Adipose tissue (tissue), 3 donors: ENCODE data around the gene DDI2. TPM values are rescaled to one million over a fixed set of nuclear protein-coding genes. Genes with fewer than 3 reads are reported as not detected.

Source experiments
- H3K27ac ChIP-seq: one replicate; pipeline ENCODE4 v1.5.1; 2013; ENCODE audit warnings: low read depth, low read length
- WGBS, 3 donors: extraction: QIAGEN DNeasy Blood & Tissue Kit; methylation state at CpG; one replicate each; pipeline ENCODE4 v1.1.7; 2013; 5-methylcytosine and 5-hydroxymethylcytosine counted together
- polyA plus RNA-seq, 3 donors: library from polyadenylated mRNA; stranded (reverse); fragments of 200-250 nt; gene quantifications; one replicate each; pipeline ENCODE4 v1.2.3, GENCODE V29; 2013
- donor health status: healthy with polysubstance abuse.
- donor health status: Bipolar disorder and iron deficiency.
- donor health status: healthy.

DDI2 gene
- polyA plus RNA-seq, 3 donors = 4.2 to 10.4 (median 8.5) TPM

DNA sequence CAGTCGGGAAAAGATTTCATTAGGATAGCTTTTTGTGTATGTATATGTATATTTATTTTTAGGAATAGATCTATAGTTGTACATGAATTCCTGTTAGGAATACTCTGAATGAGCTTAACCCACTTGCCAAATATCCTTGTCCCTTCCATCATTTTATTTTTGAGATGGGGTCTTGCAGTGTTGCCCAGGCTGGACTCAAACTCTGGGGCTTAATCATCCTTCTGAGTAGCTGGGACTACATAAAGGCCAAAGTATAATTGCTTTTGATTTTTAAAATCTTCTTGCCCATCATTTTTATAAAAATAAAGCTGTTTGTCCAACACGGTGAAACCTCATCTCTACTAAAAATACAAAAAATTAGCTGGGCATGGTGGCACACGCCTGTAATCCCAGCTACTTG lies 46.7 kb downstream of the DDI2 start:
- no peak overlapping the region for H3K27ac ChIP-seq
- 90 to 94% (median 93%) methylated on average over 3 of the region's 3 CpGs for WGBS, 3 donors

DNA sequence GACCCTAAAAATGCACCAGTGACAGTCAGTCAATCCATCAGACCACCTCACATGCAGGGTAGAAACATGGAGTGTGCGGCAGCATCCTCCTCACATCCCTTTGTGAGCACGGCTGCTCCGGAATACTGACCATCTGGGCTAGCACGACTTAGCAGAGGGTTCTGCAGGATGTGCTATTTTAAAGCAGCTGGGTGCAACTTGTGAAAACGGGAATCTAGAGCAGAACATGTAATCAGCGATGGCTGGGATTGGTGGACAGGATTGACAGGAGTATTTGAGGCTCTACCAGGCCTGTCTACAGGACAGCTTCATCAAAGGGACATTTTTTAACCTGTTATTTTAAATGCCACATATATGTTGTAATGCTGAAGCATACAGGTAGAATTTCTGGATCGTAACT lies 50.1 kb downstream of the DDI2 start:
- 72 to 88% (median 82%) methylated on average over 7 of the region's 7 CpGs for WGBS, 3 donors

DNA sequence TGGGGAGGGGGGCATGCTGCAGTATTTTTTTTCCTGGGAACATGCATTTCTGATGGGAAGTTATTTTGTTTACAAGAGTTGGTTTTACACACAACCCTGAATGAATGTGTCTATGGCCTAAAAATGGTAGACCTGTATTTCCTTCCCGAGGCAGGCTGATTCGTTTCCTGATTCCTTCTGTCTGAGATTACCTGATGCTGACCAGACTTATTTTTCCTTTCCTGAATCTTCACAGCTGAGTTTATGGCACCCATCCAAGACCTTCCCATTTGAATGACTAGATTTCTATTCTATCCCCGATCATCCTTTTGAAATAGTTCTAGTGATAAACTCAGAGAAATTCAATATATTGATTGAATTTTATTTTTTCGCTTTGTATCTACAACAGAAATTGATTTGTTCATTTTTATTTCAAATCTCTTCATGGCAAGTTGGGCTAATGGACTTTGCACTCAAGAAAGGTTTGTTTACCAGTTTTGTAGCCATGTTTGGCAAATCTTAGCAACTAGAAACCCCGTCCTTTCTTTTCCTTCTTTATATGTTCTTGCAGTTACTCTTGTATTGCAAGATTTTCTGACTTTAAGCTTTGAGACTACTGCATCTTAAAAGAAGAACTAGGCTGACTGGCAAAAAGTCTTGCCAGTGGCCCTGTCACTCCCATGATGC lies 51.0 kb downstream of the DDI2 start:
- H3K27ac ChIP-seq = no peak overlapping the region
- WGBS, 3 donors = 34 to 71% (median 68%) methylated on average over 5 of the region's 5 CpGs

More for the DNA sequence above, 50.1 kb downstream of the DDI2 start:
- H3K27ac ChIP-seq = no peak overlapping the region

DNA sequence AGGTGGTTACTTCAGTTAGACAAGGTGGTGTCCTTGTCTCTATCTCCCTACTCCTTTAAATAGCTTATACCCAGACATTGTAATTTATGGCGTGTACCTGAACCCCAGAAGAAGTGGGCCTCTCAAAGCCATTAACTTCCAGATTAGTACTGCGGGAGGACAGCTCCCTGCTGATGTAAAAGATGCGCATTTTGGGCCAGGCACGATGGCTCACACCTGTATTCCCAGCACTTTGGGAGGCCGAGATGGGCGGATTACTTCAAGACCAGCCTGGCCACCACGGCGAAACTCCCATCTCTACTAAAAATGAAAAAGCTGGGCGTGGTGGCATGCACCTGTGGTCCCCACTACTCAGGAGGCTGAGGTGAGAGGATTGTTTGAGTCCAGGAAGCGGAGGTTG lies 51.8 kb downstream of the DDI2 start:
- no peak overlapping the region for H3K27ac ChIP-seq
- WGBS, 3 donors = 89 to 95% (median 89%) methylated on average over 10 of the region's 10 CpGs

DNA sequence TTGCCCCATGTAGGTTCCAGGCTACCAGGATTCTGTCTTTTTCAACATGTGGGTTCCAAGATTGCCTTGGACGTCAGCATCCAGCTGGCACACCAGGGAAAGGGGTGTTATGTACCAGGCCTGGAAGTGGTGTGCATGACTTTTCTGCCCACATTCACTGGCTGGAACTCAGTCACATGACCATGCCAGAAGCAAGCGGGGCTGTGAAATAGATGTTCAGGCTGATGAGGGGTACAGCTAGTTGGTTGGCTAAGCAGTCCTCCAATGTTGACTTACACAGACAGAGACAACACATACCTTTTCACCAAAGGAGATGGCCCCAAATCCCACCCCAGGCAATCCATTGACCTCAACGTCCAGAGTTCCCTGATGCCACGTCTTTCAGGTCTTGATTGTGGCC lies 52.6 kb downstream of the DDI2 start:
- WGBS, 3 donors = 62 to 82% (median 63%) methylated on average over 4 of the region's 4 CpGs
- no peak overlapping the region for H3K27ac ChIP-seq

DNA sequence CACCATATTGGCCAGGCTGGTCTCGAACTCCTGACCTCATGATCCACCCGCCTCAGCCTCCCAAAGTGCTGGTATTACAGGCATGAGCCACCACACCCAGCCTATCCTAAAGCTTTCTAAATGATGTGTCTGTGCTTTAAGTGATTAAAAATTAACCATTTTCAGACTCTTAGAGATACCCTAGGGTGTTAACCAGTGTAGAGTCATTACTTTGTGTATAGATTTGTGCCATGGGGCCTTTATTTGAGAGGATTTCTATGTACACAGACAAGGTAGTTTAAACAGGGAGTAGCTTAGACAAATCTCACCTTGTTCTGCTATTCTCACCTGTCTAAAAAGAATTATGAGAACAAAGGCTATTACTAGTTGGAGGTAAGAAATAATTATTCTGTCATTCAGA lies 54.2 kb downstream of the DDI2 start:
- H3K27ac ChIP-seq = no peak overlapping the region
- 91 to 97% (median 97%) methylated on average over 2 of the region's 2 CpGs for WGBS, 3 donors

DNA sequence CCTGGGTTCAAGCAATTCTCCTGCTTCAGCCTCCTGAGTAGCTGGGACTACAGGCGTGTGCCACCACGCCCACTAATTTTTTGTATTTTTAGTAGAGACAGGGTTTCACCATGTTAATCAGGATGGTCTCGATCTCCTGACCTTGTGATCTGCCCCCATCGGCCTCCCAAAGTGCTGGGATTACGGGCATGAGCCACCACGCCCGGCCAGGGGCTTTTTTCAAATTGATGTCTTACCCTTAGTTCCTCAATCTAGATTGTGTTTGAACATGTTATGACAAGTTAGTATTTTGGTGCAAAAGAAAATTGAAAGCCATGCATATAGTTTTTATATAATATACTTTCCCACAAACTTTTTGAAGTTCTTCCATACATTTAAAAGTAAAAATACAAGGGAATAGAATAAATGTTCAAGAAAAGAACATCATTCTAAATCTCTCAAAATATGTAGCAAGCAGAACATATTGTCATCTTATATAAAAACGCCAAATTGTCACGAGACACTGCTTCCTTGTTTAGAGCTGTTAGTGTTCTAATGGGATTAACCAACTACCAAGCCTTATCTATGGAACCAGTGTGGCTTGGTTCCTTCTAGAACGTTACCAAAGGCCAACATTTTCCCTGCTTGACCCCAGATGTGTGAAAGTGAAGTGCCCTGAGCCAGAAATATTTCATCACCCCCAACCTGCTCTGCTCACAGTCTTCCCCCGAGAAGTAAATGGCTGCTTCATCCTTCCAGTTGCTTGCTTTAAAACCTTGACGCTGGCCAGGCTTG lies 57.3 kb downstream of the DDI2 start:
- 60 to 73% (median 64%) methylated on average over 12 of the region's 12 CpGs for WGBS, 3 donors
- no peak overlapping the region for H3K27ac ChIP-seq

DNA sequence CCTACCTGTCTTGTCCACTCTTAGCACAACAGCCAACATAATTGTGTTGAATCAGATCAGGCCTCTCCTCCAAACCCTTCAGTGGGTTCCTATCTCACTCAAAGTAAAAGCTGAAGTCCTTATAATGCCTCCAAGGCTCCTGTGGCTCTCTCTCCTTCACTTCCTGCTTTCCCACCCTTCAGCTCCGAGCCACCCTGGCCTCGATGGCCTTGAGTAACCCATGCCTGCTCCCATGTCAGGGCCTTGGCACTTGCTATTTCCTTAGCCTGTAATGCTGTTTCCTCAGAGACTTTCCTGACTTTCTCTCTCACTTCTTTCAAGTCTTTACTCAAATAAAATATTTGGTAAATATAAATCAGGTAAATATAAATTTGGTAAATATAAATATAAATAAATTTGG lies 58.8 kb downstream of the DDI2 start:
- 30 to 39% (median 33%) methylated on average over 2 of the region's 2 CpGs for WGBS, 3 donors
- no peak overlapping the region for H3K27ac ChIP-seq

DNA sequence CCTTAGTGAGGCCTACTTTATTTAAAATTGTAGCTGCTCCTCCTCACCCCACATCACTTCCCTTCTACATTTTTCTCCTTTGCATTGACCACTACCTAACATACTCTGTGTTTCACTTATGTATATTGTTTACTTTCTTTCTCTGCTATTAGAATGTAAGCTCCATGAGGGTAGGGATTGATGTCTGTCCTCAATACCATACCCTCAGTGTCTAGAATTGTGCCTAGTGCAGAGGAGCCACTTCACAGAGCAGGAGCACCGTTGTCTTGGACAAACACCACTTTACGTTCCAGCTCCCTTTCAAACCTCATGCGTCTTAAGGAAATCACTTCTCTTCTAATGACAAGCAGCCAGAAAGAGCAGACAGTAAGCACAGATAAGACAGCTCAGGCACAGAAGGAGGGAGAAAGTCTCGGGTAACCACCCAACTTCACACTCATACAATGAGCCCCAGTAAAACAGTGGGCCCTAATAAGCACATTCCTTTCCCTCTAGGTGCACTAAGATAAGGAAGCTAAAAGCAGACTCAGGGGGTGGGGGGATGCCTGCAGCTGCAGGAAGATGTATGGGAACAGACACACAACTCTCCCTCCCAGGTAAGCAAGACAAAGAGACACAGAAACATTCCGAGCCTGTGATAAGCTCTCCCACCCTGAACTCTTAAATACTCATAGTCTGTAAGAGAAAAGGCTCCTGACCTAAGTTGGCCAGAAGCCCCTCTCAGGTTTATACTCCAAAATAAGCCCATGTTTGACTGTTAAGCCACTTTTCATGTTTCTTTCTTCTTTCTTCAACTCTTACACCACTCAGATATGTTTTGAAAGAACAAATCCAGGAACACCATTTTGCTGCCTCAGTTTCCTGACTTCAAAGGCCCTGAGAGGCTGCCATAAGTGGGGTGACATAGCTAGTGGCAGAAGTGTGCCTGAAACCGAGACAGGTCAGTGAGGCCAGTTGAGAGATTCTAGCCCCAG lies 59.7 kb downstream of the DDI2 start:
- no peak overlapping the region for H3K27ac ChIP-seq
- 90 to 94% (median 92%) methylated on average over 6 of the region's 6 CpGs for WGBS, 3 donors

DNA sequence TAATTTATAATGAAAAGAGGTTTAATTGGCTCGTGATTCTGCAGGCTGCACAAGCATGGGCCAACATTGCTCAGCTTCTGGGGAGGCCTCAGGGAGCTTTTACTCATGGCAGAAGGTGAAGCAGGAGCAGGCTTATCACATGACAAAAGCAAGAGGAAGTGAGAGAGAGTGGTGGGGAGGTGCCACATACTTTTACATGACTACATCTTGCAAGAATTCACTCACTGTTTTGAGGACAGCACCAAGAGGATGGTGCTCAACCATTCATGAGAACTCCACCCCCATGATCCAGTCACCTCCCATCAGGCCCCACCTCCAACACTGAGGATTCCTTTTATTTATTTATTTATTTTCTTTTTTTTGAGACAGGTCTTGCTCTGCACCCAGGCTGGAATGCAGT lies 61.3 kb downstream of the DDI2 start:
- no peak overlapping the region for H3K27ac ChIP-seq
- WGBS, 3 donors = 82 to 85% (median 83%) methylated on average over 1 of the region's 1 CpG

DNA sequence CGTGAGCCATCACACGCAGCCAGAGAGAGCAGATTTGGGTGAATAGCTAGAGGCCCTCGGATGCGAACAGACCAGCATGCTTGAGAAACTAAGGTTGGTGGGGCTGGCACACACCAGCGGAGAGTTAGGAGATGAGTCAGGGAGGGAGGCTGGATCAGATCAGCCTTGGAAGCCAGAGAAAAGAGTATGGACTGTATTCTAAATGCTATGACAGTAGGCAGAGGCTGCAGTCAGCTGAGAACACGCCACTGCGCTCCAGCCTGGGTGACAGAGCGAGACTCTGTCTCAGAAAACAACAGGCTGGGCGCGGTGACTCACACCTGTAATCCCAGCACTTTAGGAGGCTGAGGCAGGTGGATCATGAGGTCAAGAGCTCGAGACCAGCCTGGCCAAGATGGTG lies 62.9 kb downstream of the DDI2 start:
- H3K27ac ChIP-seq = no peak overlapping the region
- 92 to 94% (median 94%) methylated on average over 11 of the region's 11 CpGs for WGBS, 3 donors

DNA sequence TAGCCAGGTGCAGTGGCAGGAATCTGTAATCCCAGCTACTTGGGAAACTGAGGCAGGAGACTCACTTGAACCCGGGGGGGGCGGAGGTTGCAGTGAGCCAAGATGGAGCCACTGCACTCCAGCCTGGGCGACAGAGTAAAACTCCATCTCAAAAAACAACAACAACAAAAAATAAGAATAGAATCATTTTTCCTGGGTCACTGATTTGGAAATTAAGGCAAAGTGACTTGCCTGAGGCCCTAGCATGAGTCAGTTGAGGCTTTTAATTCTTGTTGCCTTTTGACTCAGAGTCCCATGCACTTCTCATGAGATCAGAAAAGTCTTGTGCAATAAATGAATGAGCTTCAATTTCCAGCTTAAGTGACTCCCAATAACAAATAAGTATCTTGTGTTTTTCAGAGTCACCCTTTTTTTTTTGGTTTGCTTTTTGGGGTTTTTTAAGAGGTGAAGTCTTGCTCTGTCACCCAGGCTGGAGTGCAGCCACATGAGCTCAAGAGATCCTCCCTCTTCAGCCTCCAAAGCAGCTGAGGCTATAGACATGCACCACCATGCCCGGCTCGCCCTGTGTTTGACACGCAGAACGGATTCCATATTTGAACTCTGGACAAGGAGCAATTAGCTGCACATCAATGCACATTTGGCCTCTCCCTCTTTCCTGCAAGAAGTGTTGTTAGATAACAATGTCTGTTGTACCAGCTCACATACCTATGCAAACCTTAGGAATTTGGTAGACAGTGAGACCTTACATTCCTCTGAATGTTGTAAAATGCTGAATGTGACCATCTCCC lies 63.5 kb downstream of the DDI2 start:
- H3K27ac ChIP-seq = no peak overlapping the region
- 84 to 91% (median 90%) methylated on average over 7 of the region's 7 CpGs for WGBS, 3 donors

DNA sequence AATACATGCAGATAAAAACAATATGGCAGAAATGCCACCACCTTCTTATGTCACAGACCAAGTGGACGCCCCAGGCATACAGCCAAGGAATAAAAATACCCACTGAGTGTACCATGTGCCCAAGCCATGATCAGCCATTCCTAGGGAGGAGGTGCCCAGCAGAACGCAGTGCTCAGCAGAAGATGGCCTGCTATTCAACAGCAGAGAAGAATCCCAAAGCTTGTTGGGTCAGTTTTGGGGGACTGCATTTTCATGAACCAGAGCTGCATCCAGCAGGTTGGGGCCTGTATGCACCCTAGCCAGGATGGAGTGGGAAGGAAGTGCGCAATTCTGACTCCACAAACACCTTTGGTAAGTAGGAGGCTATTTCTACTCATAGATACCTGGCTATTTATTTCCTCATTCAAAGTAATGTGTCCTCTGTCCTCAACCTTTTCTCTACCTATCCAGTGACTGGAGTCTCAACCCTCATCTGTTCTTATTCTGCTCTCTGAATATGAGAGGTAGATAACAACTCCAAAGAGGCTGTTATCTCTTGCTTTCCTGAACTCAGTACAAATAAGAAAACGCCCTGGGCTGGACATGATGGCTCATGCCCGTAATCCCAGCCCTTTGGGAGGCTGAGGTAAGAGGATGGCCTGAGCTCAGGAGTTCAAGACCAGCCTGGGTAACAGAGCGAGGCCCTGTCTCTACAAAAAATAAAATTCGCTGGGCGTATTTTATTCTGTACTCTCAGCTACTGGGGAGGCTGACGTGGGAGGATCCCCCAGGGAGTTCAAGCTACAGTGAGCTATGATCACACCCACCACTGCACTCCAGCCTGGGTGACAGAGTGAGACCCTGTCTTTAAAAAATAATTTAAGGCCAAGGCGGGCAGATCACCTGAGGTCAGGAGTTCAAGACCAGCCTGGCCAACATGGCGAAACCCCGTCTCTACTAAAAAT lies 64.4 kb downstream of the DDI2 start:
- no peak overlapping the region for H3K27ac ChIP-seq
- 80 to 88% (median 84%) methylated on average over 12 of the region's 12 CpGs for WGBS, 3 donors

DNA sequence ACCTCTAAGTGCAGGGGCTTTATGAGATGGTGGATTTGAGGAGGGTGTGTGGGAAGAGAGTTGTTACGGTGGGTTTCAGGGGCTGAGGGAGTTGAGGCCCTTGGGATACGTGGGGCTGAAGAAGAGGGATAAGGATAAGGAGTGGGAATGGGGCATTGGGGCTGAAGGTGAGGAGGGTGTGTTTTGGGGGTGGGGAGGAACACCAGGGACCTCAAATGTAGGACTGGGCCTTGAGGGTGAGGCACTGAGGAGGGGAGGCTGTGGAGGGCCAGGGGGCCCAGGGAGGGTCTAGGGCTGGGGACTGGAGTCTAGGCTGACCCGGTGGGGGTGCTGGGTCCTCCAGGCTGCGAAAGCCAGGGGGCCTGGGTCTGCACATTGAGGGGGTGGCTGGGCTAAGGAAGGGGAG lies 65.7 kb downstream of the DDI2 start:
- 97 to 100% (median 99%) methylated on average over 2 to 4 of the region's 4 CpGs for WGBS, 3 donors

DNA sequence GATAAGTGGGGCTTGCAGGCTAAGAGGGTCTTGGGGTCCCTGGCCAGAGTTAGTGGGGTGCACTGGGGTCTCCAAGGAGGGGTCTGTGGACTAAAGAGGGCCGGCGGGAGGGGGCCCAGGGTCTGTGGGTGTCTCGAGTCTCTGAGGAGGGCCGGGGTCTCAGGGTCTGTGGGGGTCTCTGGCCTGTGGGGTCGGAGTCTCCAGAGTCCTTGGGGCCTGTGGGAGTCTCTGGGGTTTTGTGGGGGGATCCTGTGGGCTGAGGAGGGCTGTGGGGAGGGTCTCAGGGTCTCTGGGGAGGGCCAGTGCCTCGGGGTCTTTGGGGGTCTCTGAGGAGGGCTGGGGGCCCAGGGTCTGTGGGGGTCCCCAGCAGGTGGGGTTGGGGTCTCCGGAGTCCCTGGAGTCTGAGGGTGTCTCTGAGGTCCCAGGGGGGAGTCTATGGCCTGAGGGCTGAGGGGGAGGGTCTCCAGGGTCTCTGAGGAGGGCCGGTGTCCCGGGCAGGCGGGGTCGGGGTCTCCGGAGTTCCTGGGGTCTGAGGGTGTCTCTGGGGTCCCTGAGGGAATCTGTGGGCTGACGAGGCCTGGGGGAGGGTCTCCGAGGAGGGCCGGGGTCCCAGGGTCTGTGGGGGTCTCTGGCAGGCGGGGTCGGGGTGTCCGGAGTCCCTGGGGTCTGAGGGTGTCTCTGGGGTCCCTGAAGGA lies 66.2 kb downstream of the DDI2 start:
- peak overlapping the region; percentile 97 for H3K27ac ChIP-seq
- 38 to 41% (median 39%) methylated on average over 18 of the region's 18 CpGs for WGBS, 3 donors

More for the DNA sequence above, 65.7 kb downstream of the DDI2 start:
- H3K27ac ChIP-seq = peak overlapping the region; percentile 49

DNA sequence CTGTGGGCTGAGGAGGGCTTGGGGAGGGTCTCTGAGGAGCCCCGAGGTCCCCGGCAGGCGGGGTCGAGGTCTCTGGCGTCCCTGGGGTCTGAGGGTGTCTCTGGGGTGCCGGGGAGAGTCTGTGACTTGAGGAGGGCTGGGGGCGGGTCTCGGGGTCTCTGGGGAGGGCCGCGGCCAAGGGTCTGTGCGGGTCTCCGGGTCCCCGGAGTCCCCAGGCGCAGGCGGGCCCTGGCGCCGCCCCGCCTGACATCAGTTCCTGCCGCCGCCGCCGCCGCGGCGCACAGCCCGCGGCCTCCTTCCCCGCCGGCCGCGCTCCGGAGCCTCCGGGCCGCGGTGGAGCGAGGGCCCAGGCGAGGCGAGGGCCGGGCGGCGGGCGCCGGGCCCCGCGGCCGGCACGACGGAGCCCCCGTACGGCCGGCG lies 66.8 kb downstream of the DDI2 start, which contains the start of gene PLEKHM2:
PLEKHM2 (plus strand) TSS at position 279 of the 420 bp plus-strand sequence. CDS start 239 bp downstream, outside the sequence.
- H3K27ac ChIP-seq = peak within 1 kb of the TSS; percentile 97
- WGBS, 3 donors = 0 to 3% (median 1%) methylated on average over 6 to 47 of the region's 52 CpGs
